ENCODE data around the gene TMEM63B.
A peak's percentile ranks its signal among the peaks of the same experiment; 100 is the strongest.
"Not testable (repeated sequence)": the region's sequence is repeated elsewhere in the genome, so short reads cannot be mapped to it uniquely, and the experiment has no call there.

Gene TMEM63B

GRCh38 chr6:44117397-44118128 is 9.8 kb upstream of the TMEM63B start:
- no peak for DNase-seq

- no peak for DNase-seq
Observed at GRCh38 chr6:44119704-44120262, 7.6 kb upstream of the TMEM63B start.

- peak; percentile 48 for DNase-seq
Observed at GRCh38 chr6:44120692-44121443, 6.5 kb upstream of the TMEM63B start.

- DNase-seq, result no peak
Observed at GRCh38 chr6:44122801-44123200, 4.6 kb upstream of the TMEM63B start.

GRCh38 chr6:44123544-44123943 is 3.8 kb upstream of the TMEM63B start:
- DNase-seq, result no peak

- peak; percentile 60 for DNase-seq
Observed at GRCh38 chr6:44126320-44127149, 819 bp upstream of the TMEM63B start.

GRCh38 chr6:44128020-44128917 is 915 bp downstream of the TMEM63B start:
- DNase-seq, result peak; percentile 51

GRCh38 chr6:44129841-44130322 is 2.5 kb downstream of the TMEM63B start:
- DNase-seq, result no peak

GRCh38 chr6:44131892-44132291 is 4.5 kb downstream of the TMEM63B start:
- no peak for DNase-seq

- no peak for DNase-seq
Observed at GRCh38 chr6:44132476-44132875, 5.1 kb downstream of the TMEM63B start.

- peak; percentile 86 for DNase-seq
Observed at GRCh38 chr6:44133003-44133931, 5.9 kb downstream of the TMEM63B start.

- DNase-seq, result no peak
Observed at GRCh38 chr6:44133981-44134711, 6.8 kb downstream of the TMEM63B start.

- no peak for DNase-seq
Observed at GRCh38 chr6:44135173-44135758, 7.9 kb downstream of the TMEM63B start.

GRCh38 chr6:44135875-44136274 is 8.5 kb downstream of the TMEM63B start:
- DNase-seq, result no peak

GRCh38 chr6:44138717-44139350 is 11.5 kb downstream of the TMEM63B start:
- no peak for DNase-seq

- DNase-seq, result no peak
Observed at GRCh38 chr6:44139351-44139743, 12.0 kb downstream of the TMEM63B start.

- no peak for DNase-seq
Observed at GRCh38 chr6:44142835-44143234, 15.5 kb downstream of the TMEM63B start.

GRCh38 chr6:44143731-44144130 is 16.4 kb downstream of the TMEM63B start:
- DNase-seq, result no peak

GRCh38 chr6:44144536-44144935 is 17.2 kb downstream of the TMEM63B start:
- not testable (repeated sequence) for DNase-seq
